Mucosa of stomach (tissue), 1 donor: ENCODE measurements around the gene GPR135.
"Not testable (repeated sequence)": the region's sequence is repeated elsewhere in the genome, so short reads cannot be mapped to it uniquely, and the experiment has no call there.

Experiments used
- H3K27me3 ChIP-seq: one replicate; pipeline ENCODE4 v1.7.0; 2013; ENCODE audit warnings: mild to moderate bottlenecking, low read length; ENCODE audit not compliant: control insufficient read depth, insufficient read depth
- H3K36me3 ChIP-seq: one replicate; pipeline ENCODE4 v1.7.0; 2013; ENCODE audit warnings: low read length; ENCODE audit not compliant: control insufficient read depth, insufficient read depth
- H3K4me1 ChIP-seq: one replicate; pipeline ENCODE4 v1.7.0; 2013; ENCODE audit warnings: mild to moderate bottlenecking, low read length; ENCODE audit not compliant: control insufficient read depth, insufficient read depth
- H3K4me3 ChIP-seq: one replicate; pipeline ENCODE4 v1.7.0; 2013; ENCODE audit warnings: low read length
- H3K9ac ChIP-seq: one replicate; pipeline ENCODE4 v1.7.0; 2013; ENCODE audit warnings: mild to moderate bottlenecking, low read length, moderate library complexity
- H3K9me3 ChIP-seq: one replicate; pipeline ENCODE4 v1.7.0; 2013; ENCODE audit warnings: mild to moderate bottlenecking, low read length, moderate library complexity; ENCODE audit not compliant: control insufficient read depth
- donor health status: Pancreatic carcinoma.

GPR135 gene

GRCh38 chr14:59461891-59462290, 3.3 kb downstream of the GPR135 start:
- Histone ChIP-seq H3K9me3 (no peaks in the 10 kb centered on the region), H3K4me3 (no peak overlapping the region), H3K9ac (no peak overlapping the region), H3K36me3 (no peaks in the 10 kb centered on the region), H3K4me1 (peaks cover 7% of the 10 kb centered on the region), H3K27me3 (peaks cover 14% of the 10 kb centered on the region)

GRCh38 chr14:59460378-59460777, 4.8 kb downstream of the GPR135 start:
- no peaks in the 10 kb centered on the region for H3K9me3 ChIP-seq
- H3K4me1 ChIP-seq = peaks cover 7% of the 10 kb centered on the region
- H3K9ac ChIP-seq = no peak overlapping the region
- H3K27me3 ChIP-seq = peaks cover 14% of the 10 kb centered on the region
- no peaks in the 10 kb centered on the region for H3K36me3 ChIP-seq
- no peak overlapping the region for H3K4me3 ChIP-seq

- no peaks in the 10 kb centered on the region for H3K9me3 ChIP-seq
- H3K4me3 ChIP-seq = no peak overlapping the region
- no peaks in the 10 kb centered on the region for H3K36me3 ChIP-seq
- no peak overlapping the region for H3K9ac ChIP-seq
- peaks cover under 1% of the 10 kb centered on the region for H3K27me3 ChIP-seq
- H3K4me1 ChIP-seq = no peaks in the 10 kb centered on the region
Observed at GRCh38 chr14:59458486-59458885, 6.7 kb downstream of the GPR135 start.

GRCh38 chr14:59455411-59455810, 9.8 kb downstream of the GPR135 start:
- no peak overlapping the region for H3K4me3 ChIP-seq

GRCh38 chr14:59454139-59454538, 11.0 kb downstream of the GPR135 start:
- Histone ChIP-seq H3K4me3 (no peak overlapping the region), H3K9ac (no peak overlapping the region), H3K36me3 (no peaks in the 10 kb centered on the region), H3K27me3 (no peaks in the 10 kb centered on the region), H3K4me1 (no peaks in the 10 kb centered on the region), H3K9me3 (no peaks in the 10 kb centered on the region)

More at GRCh38 chr14:59455411-59455810, 9.8 kb downstream of the GPR135 start:
- no peak overlapping the region for H3K9ac ChIP-seq
- H3K4me1 ChIP-seq = no peaks in the 10 kb centered on the region
- H3K9me3 ChIP-seq = no peaks in the 10 kb centered on the region
- no peaks in the 10 kb centered on the region for H3K27me3 ChIP-seq
- no peaks in the 10 kb centered on the region for H3K36me3 ChIP-seq

- Histone ChIP-seq H3K4me1 (no peaks in the 10 kb centered on the region), H3K4me3 (no peak overlapping the region), H3K9me3 (no peaks in the 10 kb centered on the region), H3K27me3 (no peaks in the 10 kb centered on the region), H3K36me3 (no peaks in the 10 kb centered on the region), H3K9ac (no peak overlapping the region)
Observed at GRCh38 chr14:59451849-59452248, 13.3 kb downstream of the GPR135 start.

GRCh38 chr14:59450716-59451115, 14.5 kb downstream of the GPR135 start:
- Histone ChIP-seq H3K9ac (no peak overlapping the region), H3K36me3 (no peaks in the 10 kb centered on the region), H3K9me3 (no peaks in the 10 kb centered on the region), H3K4me3 (no peak overlapping the region), H3K4me1 (no peaks in the 10 kb centered on the region), H3K27me3 (no peaks in the 10 kb centered on the region)

GRCh38 chr14:59448673-59449072, 16.5 kb downstream of the GPR135 start:
- H3K4me1 ChIP-seq, H3K4me3 ChIP-seq, H3K27me3 ChIP-seq, H3K36me3 ChIP-seq, H3K9ac ChIP-seq, H3K9me3 ChIP-seq: not testable (repeated sequence)

- Histone ChIP-seq H3K36me3 (no peaks in the 10 kb centered on the region), H3K9ac (no peak overlapping the region), H3K9me3 (no peaks in the 10 kb centered on the region), H3K27me3 (no peaks in the 10 kb centered on the region), H3K4me1 (no peaks in the 10 kb centered on the region), H3K4me3 (no peak overlapping the region)
Observed at GRCh38 chr14:59439256-59439965, 25.8 kb downstream of the GPR135 start.

- no peak overlapping the region for H3K4me3 ChIP-seq
Observed at GRCh38 chr14:59438195-59438647, 27.0 kb downstream of the GPR135 start.

GRCh38 chr14:59435987-59436386, 29.2 kb downstream of the GPR135 start:
- no peaks in the 10 kb centered on the region for H3K27me3 ChIP-seq
- H3K9ac ChIP-seq = no peak overlapping the region
- H3K9me3 ChIP-seq = no peaks in the 10 kb centered on the region
- H3K4me3 ChIP-seq = no peak overlapping the region
- H3K36me3 ChIP-seq = no peaks in the 10 kb centered on the region
- no peaks in the 10 kb centered on the region for H3K4me1 ChIP-seq

More at GRCh38 chr14:59438195-59438647, 27.0 kb downstream of the GPR135 start:
- no peaks in the 10 kb centered on the region for H3K9me3 ChIP-seq
- H3K36me3 ChIP-seq = no peaks in the 10 kb centered on the region
- H3K27me3 ChIP-seq = no peaks in the 10 kb centered on the region
- H3K9ac ChIP-seq = no peak overlapping the region
- H3K4me1 ChIP-seq = no peaks in the 10 kb centered on the region

GRCh38 chr14:59435101-59435500, 30.1 kb downstream of the GPR135 start:
- Histone ChIP-seq H3K4me3 (no peak overlapping the region), H3K27me3 (no peaks in the 10 kb centered on the region), H3K4me1 (no peaks in the 10 kb centered on the region), H3K9me3 (no peaks in the 10 kb centered on the region), H3K9ac (no peak overlapping the region), H3K36me3 (no peaks in the 10 kb centered on the region)

- H3K4me3 ChIP-seq = no peak overlapping the region
Observed at GRCh38 chr14:59429790-59430189, 35.4 kb downstream of the GPR135 start.

More at GRCh38 chr14:59429790-59430189, 35.4 kb downstream of the GPR135 start:
- H3K27me3 ChIP-seq = no peaks in the 10 kb centered on the region
- no peaks in the 10 kb centered on the region for H3K36me3 ChIP-seq
- no peaks in the 10 kb centered on the region for H3K9me3 ChIP-seq
- no peak overlapping the region for H3K9ac ChIP-seq
- H3K4me1 ChIP-seq = peaks cover 4% of the 10 kb centered on the region
